HG02610 (cell line): ENCODE measurements around the gene DNAJA2.

Experiments used
- ATAC-seq: cut with Tn5 transposase; IDR thresholded peaks from one replicate; pipeline ENCODE4 v1.9.1; 2021; ENCODE audit warnings: mild to moderate bottlenecking, moderate library complexity; ENCODE audit not compliant: unreplicated experiment

DNAJA2 gene

GRCh38 chr16:46929378-46930332, 43.8 kb downstream of the DNAJA2 start:
- ATAC-seq: peak; percentile 75

GRCh38 chr16:46928811-46929210, 44.7 kb downstream of the DNAJA2 start:
- ATAC-seq: no peak

GRCh38 chr16:46927273-46927672, 46.2 kb downstream of the DNAJA2 start:
- no peak for ATAC-seq

GRCh38 chr16:46926470-46927225, 46.8 kb downstream of the DNAJA2 start:
- no peak for ATAC-seq

GRCh38 chr16:46924402-46924801, 49.1 kb downstream of the DNAJA2 start:
- ATAC-seq: no peak

- no peak for ATAC-seq
Measured at GRCh38 chr16:46923513-46924295, 49.8 kb downstream of the DNAJA2 start.

- ATAC-seq: no peak
Measured at GRCh38 chr16:46922239-46922638, 51.2 kb downstream of the DNAJA2 start.

GRCh38 chr16:46920402-46921068, 52.9 kb downstream of the DNAJA2 start:
- no peak for ATAC-seq

- ATAC-seq: peak; percentile 79
Measured at GRCh38 chr16:46918905-46919792, 54.3 kb downstream of the DNAJA2 start.

- ATAC-seq: no peak
Measured at GRCh38 chr16:46918400-46918799, 55.1 kb downstream of the DNAJA2 start.

GRCh38 chr16:46916980-46917379, 56.5 kb downstream of the DNAJA2 start:
- no peak for ATAC-seq

- no peak for ATAC-seq
Measured at GRCh38 chr16:46915483-46916025, 57.9 kb downstream of the DNAJA2 start.

- ATAC-seq: no peak
Measured at GRCh38 chr16:46914556-46915201, 58.8 kb downstream of the DNAJA2 start.

GRCh38 chr16:46911650-46912049, 61.8 kb downstream of the DNAJA2 start:
- no peak for ATAC-seq

GRCh38 chr16:46911038-46911437, 62.4 kb downstream of the DNAJA2 start:
- ATAC-seq: peak; percentile 80

- ATAC-seq: no peak
Measured at GRCh38 chr16:46908540-46909372, 64.7 kb downstream of the DNAJA2 start.

- no peak for ATAC-seq
Measured at GRCh38 chr16:46907061-46907774, 66.3 kb downstream of the DNAJA2 start.
